ENCODE results near the gene KCNQ2. TPM values are rescaled to one million over a fixed set of nuclear protein-coding genes. Genes with fewer than 3 reads are reported as not detected.

KCNQ2 gene
- total and polyA plus RNA-seq, 4 donors = not detected

GRCh38 chr20:63419299-63419698 lies 53.2 kb downstream of the KCNQ2 start:
- TF ChIP-seq EGR1 (IDR thresholded peaks at IDR 0.05; ENCODE audit: low read depth in 2 of 2) (no peak), CTCF (IDR thresholded peaks at IDR 0.05; ENCODE audit: low read depth, low read length, missing input control) (no peak), FOXA1 (IDR thresholded peaks at IDR 0.05) (no peak), JUND (IDR thresholded peaks at IDR 0.05) (no peak), RAD21 (IDR thresholded peaks at IDR 0.05) (no peak), ATF3 (IDR thresholded peaks at IDR 0.05) (no peak), HNF4A (conservative IDR thresholded peaks at IDR 0.05) (no peak), FOXA2 (IDR thresholded peaks at IDR 0.05) (no peak), GABPA (IDR thresholded peaks at IDR 0.05 in 1 of 2, conservative IDR thresholded peaks at IDR 0.05 in 1 of 2) (no peak), TAF1 (conservative IDR thresholded peaks at IDR 0.05) (no peak), RXRA (IDR thresholded peaks at IDR 0.05) (no peak)
- Histone ChIP-seq H3K27ac (ENCODE audit: low read depth in 1 of 2, low read length in 2 of 2) (no peak overlapping the region), H3K36me3 (ENCODE audit: control insufficient read depth in 4 of 4, insufficient read depth in 3 of 4, low read depth in 1 of 4, low read length in 3 of 4) (no peaks in the 10 kb centered on the region), H3K9me3 (ENCODE audit: control insufficient read depth in 4 of 4, low read length in 3 of 4) (no peaks in the 10 kb centered on the region), H3K4me3 (ENCODE audit: low read depth in 1 of 3, low read length in 3 of 3) (no peak overlapping the region), H3K27me3 (ENCODE audit: control insufficient read depth in 4 of 4, insufficient read depth in 4 of 4, low read length in 3 of 4) (peaks cover 0 to 7% (median 0%) of the 10 kb centered on the region in 4 donors), H3K9ac (ENCODE audit: low read depth in 1 of 2, low read length in 2 of 2) (no peak overlapping the region), H3K4me1 (ENCODE audit: control insufficient read depth in 4 of 4, insufficient read depth in 4 of 4, low read length in 3 of 4) (no peaks in the 10 kb centered on the region)
- DNase-seq (ENCODE audit: low spot score) = no peak
- 82% methylated on average over 24 of the region's 24 CpGs for WGBS

GRCh38 chr20:63418617-63419016 lies 53.8 kb downstream of the KCNQ2 start:
- Histone ChIP-seq H3K27me3 (ENCODE audit: control insufficient read depth in 4 of 4, insufficient read depth in 4 of 4, low read length in 3 of 4) (peaks cover 0 to 7% (median 0%) of the 10 kb centered on the region in 4 donors), H3K4me1 (ENCODE audit: control insufficient read depth in 4 of 4, insufficient read depth in 4 of 4, low read length in 3 of 4) (no peaks in the 10 kb centered on the region), H3K27ac (ENCODE audit: low read depth in 1 of 2, low read length in 2 of 2) (no peak overlapping the region), H3K36me3 (ENCODE audit: control insufficient read depth in 4 of 4, insufficient read depth in 3 of 4, low read depth in 1 of 4, low read length in 3 of 4) (no peaks in the 10 kb centered on the region), H3K9me3 (ENCODE audit: control insufficient read depth in 4 of 4, low read length in 3 of 4) (no peaks in the 10 kb centered on the region), H3K4me3 (ENCODE audit: low read depth in 1 of 3, low read length in 3 of 3) (no peak overlapping the region), H3K9ac (ENCODE audit: low read depth in 1 of 2, low read length in 2 of 2) (no peak overlapping the region)
- no peak for DNase-seq (ENCODE audit: low spot score)
- TF ChIP-seq YY1 (IDR thresholded peaks at IDR 0.05) (no peak), ZBTB33 (IDR thresholded peaks at IDR 0.05) (no peak), HNF4G (IDR thresholded peaks at IDR 0.05) (no peak), JUND (IDR thresholded peaks at IDR 0.05) (no peak), MAX (IDR thresholded peaks at IDR 0.05) (no peak), REST (IDR thresholded peaks at IDR 0.05) (no peak), FOXA2 (IDR thresholded peaks at IDR 0.05) (no peak), CTCF (IDR thresholded peaks at IDR 0.05; ENCODE audit: low read depth, low read length, missing input control) (no peak), GABPA (IDR thresholded peaks at IDR 0.05 in 1 of 2, conservative IDR thresholded peaks at IDR 0.05 in 1 of 2) (no peak), RXRA (IDR thresholded peaks at IDR 0.05) (no peak), TAF1 (conservative IDR thresholded peaks at IDR 0.05) (no peak), FOXA1 (IDR thresholded peaks at IDR 0.05) (no peak), NR2F2 (IDR thresholded peaks at IDR 0.05) (no peak), EGR1 (IDR thresholded peaks at IDR 0.05; ENCODE audit: low read depth in 2 of 2) (no peak), SP1 (IDR thresholded peaks at IDR 0.05) (no peak), HNF4A (conservative IDR thresholded peaks at IDR 0.05) (no peak), ATF3 (IDR thresholded peaks at IDR 0.05) (no peak), RAD21 (IDR thresholded peaks at IDR 0.05) (no peak)
- 75% methylated on average over 16 of the region's 16 CpGs for WGBS
